Esophagus muscularis mucosa (tissue), 3 donors: Measurements from ENCODE around the gene GOLGA8O.
"Not testable (repeated sequence)": the region's sequence is repeated elsewhere in the genome, so short reads cannot be mapped to it uniquely, and the experiment has no call there.

ENCODE experiments used
- EP300 ChIP-seq: sonication (generic); formaldehyde crosslinking; IDR thresholded peaks from one replicate; pipeline ENCODE4 v1.6.1; 2017; ENCODE audit warnings: antibody characterized with exemption
- TF ChIP-seq, protein P1 (sequence below), 3 experiments: fragments of 200-600 bp in 2 of 3; fragments of 450-650 bp in 1 of 3; sonication (generic) in 2 of 3; IDR thresholded peaks; one replicate each; pipeline ENCODE4 v1.5.1; 2017 to 2019; ENCODE audit warnings: antibody characterized with exemption in 3 of 3, mild to moderate bottlenecking in 2 of 3, moderate library complexity in 1 of 3

DNA sequence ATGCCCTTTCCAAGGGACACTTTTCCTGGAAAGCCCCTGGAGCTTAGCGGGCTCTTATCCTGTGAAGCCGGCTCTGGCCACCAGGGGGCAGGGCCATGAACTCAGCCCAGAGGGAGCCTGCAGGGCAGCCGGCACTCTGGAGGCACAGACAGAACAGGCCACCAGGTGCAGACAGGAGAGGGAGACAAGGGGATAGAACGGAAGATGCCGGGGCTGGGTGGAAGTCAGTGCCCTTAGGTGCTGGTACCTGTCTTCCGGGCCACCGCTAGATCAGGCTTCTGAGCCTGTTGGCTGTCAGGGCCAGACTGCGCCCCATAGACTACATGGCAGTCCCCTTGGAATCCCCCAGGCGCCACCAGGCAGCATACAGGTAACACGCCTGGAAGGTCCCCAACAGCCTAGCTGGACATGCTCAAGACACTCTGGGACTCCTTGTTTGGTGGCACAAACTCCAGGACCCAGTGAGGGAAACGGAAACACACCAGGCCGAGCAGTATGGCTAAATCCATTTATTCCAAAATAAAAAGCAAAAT lies 14.9 kb downstream of the GOLGA8O start:
- TF ChIP-seq, protein P1, sequence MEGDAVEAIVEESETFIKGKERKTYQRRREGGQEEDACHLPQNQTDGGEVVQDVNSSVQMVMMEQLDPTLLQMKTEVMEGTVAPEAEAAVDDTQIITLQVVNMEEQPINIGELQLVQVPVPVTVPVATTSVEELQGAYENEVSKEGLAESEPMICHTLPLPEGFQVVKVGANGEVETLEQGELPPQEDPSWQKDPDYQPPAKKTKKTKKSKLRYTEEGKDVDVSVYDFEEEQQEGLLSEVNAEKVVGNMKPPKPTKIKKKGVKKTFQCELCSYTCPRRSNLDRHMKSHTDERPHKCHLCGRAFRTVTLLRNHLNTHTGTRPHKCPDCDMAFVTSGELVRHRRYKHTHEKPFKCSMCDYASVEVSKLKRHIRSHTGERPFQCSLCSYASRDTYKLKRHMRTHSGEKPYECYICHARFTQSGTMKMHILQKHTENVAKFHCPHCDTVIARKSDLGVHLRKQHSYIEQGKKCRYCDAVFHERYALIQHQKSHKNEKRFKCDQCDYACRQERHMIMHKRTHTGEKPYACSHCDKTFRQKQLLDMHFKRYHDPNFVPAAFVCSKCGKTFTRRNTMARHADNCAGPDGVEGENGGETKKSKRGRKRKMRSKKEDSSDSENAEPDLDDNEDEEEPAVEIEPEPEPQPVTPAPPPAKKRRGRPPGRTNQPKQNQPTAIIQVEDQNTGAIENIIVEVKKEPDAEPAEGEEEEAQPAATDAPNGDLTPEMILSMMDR (IDR thresholded peaks at IDR 0.05) = not testable (repeated sequence)
- TF ChIP-seq EP300 = not testable (repeated sequence)
